SK-N-SH (cell line): ENCODE data around the gene LOXHD1. TPM values are rescaled to one million over a fixed set of nuclear protein-coding genes. Genes with fewer than 3 reads are reported as not detected.

Experiments used
- CTCF ChIA-PET: fragments of 300-600, 350-600 bp; formaldehyde crosslinking; extraction: SDS; loops from one replicate; lab custom pipeline; 2021; lab: Yijun Ruan, JAX
- POLR2A ChIA-PET: fragments of 350-600 bp; sonication (Branson Sonifier 250); formaldehyde crosslinking; extraction: SDS; loops from one replicate; lab custom pipeline; 2020; ENCODE audit warnings: antibody characterized with exemption, inconsistent platforms; lab: Yijun Ruan, JAX
- DNase-seq: peaks from one replicate; pipeline ENCODE4 v3.0.0; 2012
- H2AFZ ChIP-seq: fragments of 200-600 bp; sonication (generic); 2 replicates; pipeline ENCODE4 v1.8.1; 2016; ENCODE audit warnings: antibody characterized with exemption, mild to moderate bottlenecking, low read depth
- H3F3A ChIP-seq: fragments of 200-600 bp; sonication (generic); replicated peaks from 2 replicates; pipeline ENCODE3; 2016; ENCODE audit warnings: antibody characterized with exemption, mild to moderate bottlenecking; ENCODE audit not compliant: insufficient read depth
- H3K27ac ChIP-seq, 2 experiments: fragments of 200-500 bp in 1 of 2; fragments of 200-600 bp in 1 of 2; sonication (Bioruptor generic) in 1 of 2; sonication (generic), shearing (Covaris generic) in 1 of 2; 2 replicates each; pipeline versions ENCODE4 v1.5.1 to v1.6.1; 2014 to 2016; ENCODE audit warnings: low read depth in 2 of 2, inconsistent platforms in 1 of 2, low read length in 1 of 2, mild to moderate bottlenecking in 1 of 2, mixed read lengths in 1 of 2
- H3K27me3 ChIP-seq: fragments of 200-600 bp; sonication (generic), shearing (Covaris generic); 2 replicates; pipeline ENCODE4 v1.6.1; 2016; ENCODE audit warnings: mixed run types; ENCODE audit not compliant: insufficient read depth
- H3K36me3 ChIP-seq, 2 experiments: fragments of 200-500 bp in 1 of 2; fragments of 200-600 bp in 1 of 2; sonication (Bioruptor generic) in 1 of 2; sonication (generic) in 1 of 2; replicated peaks in 1 of 2; 2 replicates each; pipeline versions ENCODE3 to v1.5.1; 2014 to 2016; ENCODE audit warnings: low read length in 1 of 2, mild to moderate bottlenecking in 1 of 2; ENCODE audit not compliant: insufficient read depth in 2 of 2, control insufficient read depth in 1 of 2
- H3K4me1 ChIP-seq, 2 experiments: fragments of 200-500 bp in 1 of 2; fragments of 200-600 bp in 1 of 2; sonication (Bioruptor generic) in 1 of 2; sonication (generic), shearing (Covaris generic) in 1 of 2; 2 replicates each; pipeline versions ENCODE4 v1.5.1 to v1.6.1; 2014 to 2016; ENCODE audit warnings: low read depth in 1 of 2, low read length in 1 of 2, mixed run types in 1 of 2; ENCODE audit not compliant: insufficient read depth in 2 of 2, control insufficient read depth in 1 of 2
- H3K4me2 ChIP-seq: fragments of 200-600 bp; sonication (generic), shearing (Covaris generic); 2 replicates; pipeline ENCODE4 v1.6.1; 2017; ENCODE audit warnings: mixed run types
- H3K4me3 ChIP-seq, 2 experiments: fragments of 200-500 bp in 1 of 2; fragments of 200-600 bp in 1 of 2; sonication (Bioruptor generic) in 1 of 2; sonication (generic), shearing (Covaris generic) in 1 of 2; 2 replicates each; pipeline versions ENCODE4 v1.5.1 to v1.8.1; 2014 to 2016; ENCODE audit warnings: low read depth in 2 of 2, inconsistent platforms in 1 of 2, low read length in 1 of 2, mild to moderate bottlenecking in 1 of 2, mixed read lengths in 1 of 2, moderate library complexity in 1 of 2
- H3K79me2 ChIP-seq: fragments of 200-600 bp; sonication (generic); 2 replicates; pipeline ENCODE4 v1.8.1; 2017; ENCODE audit warnings: mild to moderate bottlenecking; ENCODE audit not compliant: insufficient read depth
- H3K9ac ChIP-seq: fragments of 200-600 bp; sonication (generic); 2 replicates; pipeline ENCODE4 v1.6.1; 2017; ENCODE audit warnings: mixed run types
- H3K9me2 ChIP-seq: fragments of 200-600 bp; sonication (generic); 2 replicates; pipeline ENCODE4 v1.6.1; 2017; ENCODE audit warnings: mixed run types
- H3K9me3 ChIP-seq: fragments of 200-600 bp; sonication (generic); 2 replicates; pipeline ENCODE4 v1.6.1; 2017; ENCODE audit warnings: mixed run types, mild to moderate bottlenecking, moderate library complexity
- H4K20me1 ChIP-seq: fragments of 200-600 bp; sonication (generic); 2 replicates; pipeline ENCODE4 v1.6.1; 2017; ENCODE audit warnings: mild to moderate bottlenecking, mixed run types; ENCODE audit not compliant: insufficient read depth
- GABPA ChIP-seq: IDR thresholded peaks from 2 replicates; pipeline ENCODE4 v1.4.0; 2012; ENCODE audit warnings: low read depth, mild to moderate bottlenecking
- MXI1 ChIP-seq: IDR thresholded peaks from 2 replicates; pipeline ENCODE4 v1.6.1; 2012; ENCODE audit warnings: mild to moderate bottlenecking, low read depth, low read length, improper control_type of control experiment
- NFIC ChIP-seq: IDR thresholded peaks from 2 replicates; pipeline ENCODE4 v1.4.0; 2012; ENCODE audit warnings: borderline replicate concordance
- RAD21 ChIP-seq: IDR thresholded peaks from 2 replicates; pipeline ENCODE4 v1.6.1; 2012; ENCODE audit warnings: mild to moderate bottlenecking, low read length
- RFX5 ChIP-seq: IDR thresholded peaks from 2 replicates; pipeline ENCODE4 v1.6.1; 2012; ENCODE audit warnings: mild to moderate bottlenecking, improper control_type of control experiment, low read length
- TEAD4 ChIP-seq: IDR thresholded peaks from 2 replicates; pipeline ENCODE4 v1.4.0; 2012; ENCODE audit warnings: mild to moderate bottlenecking, borderline replicate concordance; ENCODE audit not compliant: insufficient read depth
- ZBTB33 ChIP-seq: IDR thresholded peaks from 2 replicates; pipeline ENCODE4 v1.4.0; 2012; ENCODE audit warnings: low read depth, borderline replicate concordance
- WGBS: methylation state at CpG from one replicate; pipeline ENCODE4 v1.1.6; 2017; ENCODE audit warnings: low lambda C conversion rate; 5-methylcytosine and 5-hydroxymethylcytosine counted together
- polyA plus RNA-seq, 3 experiments: library from polyadenylated mRNA; depleted of rRNA; stranded (reverse); fragments of >200 nt; gene quantifications; 2 replicates each; pipeline ENCODE4 v1.2.3, GENCODE V29; 2012
- TF ChIP-seq, protein P1 (sequence below): IDR thresholded peaks from 2 replicates; pipeline ENCODE4; 2012
- TF ChIP-seq, protein P2 (sequence below): IDR thresholded peaks from 2 replicates; pipeline ENCODE4 v1.6.1; 2012; ENCODE audit warnings: mild to moderate bottlenecking, low read depth, low read length, moderate library complexity

LOXHD1 gene
- polyA plus RNA-seq, 1 of the 3 experiments (the other 2 are of a cell fraction): not detected

DNA sequence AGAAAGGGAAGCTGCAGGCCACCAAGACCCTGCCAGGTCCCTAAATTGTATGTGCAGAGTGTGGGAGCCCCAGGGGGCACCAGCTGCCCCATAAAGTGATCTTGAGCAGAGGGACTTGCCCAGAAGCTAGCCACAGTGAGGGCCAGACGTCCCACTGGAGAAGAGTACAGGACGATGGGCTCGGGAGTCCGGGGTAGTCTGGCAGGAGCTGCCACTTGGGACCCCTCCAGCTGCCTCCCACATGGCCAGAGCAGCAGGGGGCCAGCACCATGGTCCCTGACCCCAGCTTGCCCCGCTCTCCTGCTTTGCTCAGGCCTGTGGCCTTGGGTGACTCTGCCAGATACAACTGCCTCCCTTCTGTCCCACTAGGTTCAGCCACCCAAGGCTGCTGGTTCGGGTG, 11.7 kb upstream of the LOXHD1 start:
- no peak overlapping the region for H2AFZ ChIP-seq
- H3K9me3 ChIP-seq: no peaks in the 10 kb centered on the region
- no peaks in the 10 kb centered on the region for H4K20me1 ChIP-seq
- no peaks in the 10 kb centered on the region for H3K79me2 ChIP-seq
- WGBS: no CpG with 5 or more reads among the region's 6 CpGs
- POLR2A ChIA-PET: no interaction called here
- no peaks in the 10 kb centered on the region for H3K4me1 ChIP-seq
- no peaks in the 10 kb centered on the region for H3K36me3 ChIP-seq
- no peak overlapping the region for H3K4me2 ChIP-seq
- H3K4me3 ChIP-seq: no peak overlapping the region
- H3K9me2 ChIP-seq: no peaks in the 10 kb centered on the region
- DNase-seq: no peak
- no peak overlapping the region for H3K9ac ChIP-seq
- no peak for TF ChIP-seq TEAD4
- TF ChIP-seq, protein P1, sequence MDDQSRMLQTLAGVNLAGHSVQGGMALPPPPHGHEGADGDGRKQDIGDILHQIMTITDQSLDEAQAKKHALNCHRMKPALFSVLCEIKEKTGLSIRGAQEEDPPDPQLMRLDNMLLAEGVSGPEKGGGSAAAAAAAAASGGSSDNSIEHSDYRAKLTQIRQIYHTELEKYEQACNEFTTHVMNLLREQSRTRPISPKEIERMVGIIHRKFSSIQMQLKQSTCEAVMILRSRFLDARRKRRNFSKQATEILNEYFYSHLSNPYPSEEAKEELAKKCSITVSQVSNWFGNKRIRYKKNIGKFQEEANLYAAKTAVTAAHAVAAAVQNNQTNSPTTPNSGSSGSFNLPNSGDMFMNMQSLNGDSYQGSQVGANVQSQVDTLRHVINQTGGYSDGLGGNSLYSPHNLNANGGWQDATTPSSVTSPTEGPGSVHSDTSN: no peak
- no peak for TF ChIP-seq RAD21
- no peak for TF ChIP-seq ZBTB33
- TF ChIP-seq, all 33 proteins: peak for 0
- CTCF ChIA-PET: interaction anchor here (0.8 to 4.9 kb wide), 4 partner anchors 11 to 495 kb away, joined by 3 to 32 read pairs (median 12); a partner anchor contains a TSS
- no peaks in the 10 kb centered on the region for H3F3A ChIP-seq
- no peak overlapping the region for H3K27ac ChIP-seq
- no peaks in the 10 kb centered on the region; the same call in 1 of the 2 replicates for H3K27me3 ChIP-seq

DNA sequence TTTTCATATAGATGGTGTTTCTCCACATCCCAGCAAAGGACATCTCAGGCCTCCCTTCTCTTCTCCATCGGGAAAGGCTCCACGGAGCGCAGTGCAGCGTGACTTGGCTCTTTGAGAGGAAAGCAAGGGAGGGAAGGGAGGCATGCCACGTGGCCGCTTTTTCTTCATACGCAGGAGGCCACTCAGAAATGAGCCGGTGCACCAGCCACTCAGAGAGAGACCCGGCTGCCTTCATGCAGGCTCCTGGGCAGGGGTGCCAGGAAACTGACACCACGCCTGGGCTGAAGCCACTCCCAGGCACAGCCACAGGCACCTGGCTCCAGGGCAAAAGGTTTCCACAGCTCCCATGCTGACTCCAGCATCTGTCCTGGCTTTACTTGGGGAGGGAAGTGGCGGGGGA, 11.1 kb upstream of the LOXHD1 start:
- H4K20me1 ChIP-seq: no peaks in the 10 kb centered on the region
- no peaks in the 10 kb centered on the region for H3K79me2 ChIP-seq
- H3K9me2 ChIP-seq: no peaks in the 10 kb centered on the region
- no peak for TF ChIP-seq MXI1
- POLR2A ChIA-PET: no interaction called here
- CTCF ChIA-PET: interaction anchor here (1.1 to 18.6 kb wide), 4 partner anchors 10 to 390 kb away, joined by 3 to 328 read pairs (median 26); no protein-coding TSS in a partner anchor
- no peaks in the 10 kb centered on the region for H3K9me3 ChIP-seq
- no peaks in the 10 kb centered on the region; the same call in 1 of the 2 replicates for H3K27me3 ChIP-seq
- WGBS: 41% methylated on average over 6 of the region's 11 CpGs
- H2AFZ ChIP-seq: no peak overlapping the region
- DNase-seq: no peak
- no peak overlapping the region for H3K4me3 ChIP-seq
- H3F3A ChIP-seq: no peaks in the 10 kb centered on the region
- no peak overlapping the region for H3K27ac ChIP-seq
- no peaks in the 10 kb centered on the region for H3K4me1 ChIP-seq
- H3K36me3 ChIP-seq: no peaks in the 10 kb centered on the region
- H3K9ac ChIP-seq: no peak overlapping the region
- H3K4me2 ChIP-seq: no peak overlapping the region

DNA sequence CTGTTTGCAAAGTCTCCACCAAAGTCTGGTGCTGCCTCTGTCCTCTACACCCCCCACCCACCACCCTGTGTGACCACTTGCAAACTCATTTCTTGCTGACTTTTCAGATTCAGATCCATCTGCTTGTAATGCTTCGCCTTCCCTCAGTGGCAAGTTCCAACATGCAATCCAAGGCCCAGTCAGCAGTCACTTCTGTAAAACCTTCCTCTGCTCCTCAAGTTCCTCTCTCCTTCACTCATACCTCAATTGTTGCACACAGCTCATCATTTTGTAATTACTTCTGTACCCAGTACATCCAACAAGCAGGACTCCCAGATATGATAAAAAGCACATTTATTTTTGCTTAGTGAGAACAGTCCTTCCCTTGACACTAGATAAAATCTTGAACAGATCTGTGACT, 6.5 kb upstream of the LOXHD1 start:
- H3K9me3 ChIP-seq: no peaks in the 10 kb centered on the region
- ChIA-PET POLR2A (no interaction called here), CTCF (interaction anchor here (15.2 to 18.6 kb wide), 2 partner anchors 385 to 490 kb away, joined by 155 to 328 read pairs; a partner anchor contains a TSS)
- H3F3A ChIP-seq: no peaks in the 10 kb centered on the region
- no peaks in the 10 kb centered on the region for H4K20me1 ChIP-seq
- H3K36me3 ChIP-seq: no peaks in the 10 kb centered on the region
- 47% methylated on average over 1 of the region's 1 CpG for WGBS
- H3K79me2 ChIP-seq: no peaks in the 10 kb centered on the region
- H3K4me1 ChIP-seq: no peaks in the 10 kb centered on the region
- no peaks in the 10 kb centered on the region for H3K9me2 ChIP-seq
- no peak overlapping the region for H3K4me2 ChIP-seq
- no peak for DNase-seq
- no peak overlapping the region for H3K9ac ChIP-seq
- no peak overlapping the region for H3K4me3 ChIP-seq
- no peak overlapping the region for H2AFZ ChIP-seq
- H3K27me3 ChIP-seq: no peaks in the 10 kb centered on the region; the same call in 1 of the 2 replicates
- no peak overlapping the region for H3K27ac ChIP-seq
- TF ChIP-seq ZBTB33 (no peak), NFIC (no peak), MXI1 (no peak), GABPA (no peak), RFX5 (no peak), RAD21 (no peak)
- TF ChIP-seq, protein P1: no peak
- TF ChIP-seq, protein P2, sequence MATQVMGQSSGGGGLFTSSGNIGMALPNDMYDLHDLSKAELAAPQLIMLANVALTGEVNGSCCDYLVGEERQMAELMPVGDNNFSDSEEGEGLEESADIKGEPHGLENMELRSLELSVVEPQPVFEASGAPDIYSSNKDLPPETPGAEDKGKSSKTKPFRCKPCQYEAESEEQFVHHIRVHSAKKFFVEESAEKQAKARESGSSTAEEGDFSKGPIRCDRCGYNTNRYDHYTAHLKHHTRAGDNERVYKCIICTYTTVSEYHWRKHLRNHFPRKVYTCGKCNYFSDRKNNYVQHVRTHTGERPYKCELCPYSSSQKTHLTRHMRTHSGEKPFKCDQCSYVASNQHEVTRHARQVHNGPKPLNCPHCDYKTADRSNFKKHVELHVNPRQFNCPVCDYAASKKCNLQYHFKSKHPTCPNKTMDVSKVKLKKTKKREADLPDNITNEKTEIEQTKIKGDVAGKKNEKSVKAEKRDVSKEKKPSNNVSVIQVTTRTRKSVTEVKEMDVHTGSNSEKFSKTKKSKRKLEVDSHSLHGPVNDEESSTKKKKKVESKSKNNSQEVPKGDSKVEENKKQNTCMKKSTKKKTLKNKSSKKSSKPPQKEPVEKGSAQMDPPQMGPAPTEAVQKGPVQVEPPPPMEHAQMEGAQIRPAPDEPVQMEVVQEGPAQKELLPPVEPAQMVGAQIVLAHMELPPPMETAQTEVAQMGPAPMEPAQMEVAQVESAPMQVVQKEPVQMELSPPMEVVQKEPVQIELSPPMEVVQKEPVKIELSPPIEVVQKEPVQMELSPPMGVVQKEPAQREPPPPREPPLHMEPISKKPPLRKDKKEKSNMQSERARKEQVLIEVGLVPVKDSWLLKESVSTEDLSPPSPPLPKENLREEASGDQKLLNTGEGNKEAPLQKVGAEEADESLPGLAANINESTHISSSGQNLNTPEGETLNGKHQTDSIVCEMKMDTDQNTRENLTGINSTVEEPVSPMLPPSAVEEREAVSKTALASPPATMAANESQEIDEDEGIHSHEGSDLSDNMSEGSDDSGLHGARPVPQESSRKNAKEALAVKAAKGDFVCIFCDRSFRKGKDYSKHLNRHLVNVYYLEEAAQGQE: no peak
